ENCODE results near the gene FOXO1. TPM values are rescaled to one million over a fixed set of nuclear protein-coding genes. Genes with fewer than 3 reads are reported as not detected.

The FOXO1 gene
- total RNA-seq, 5 donors from 2014 or later (not counting 1 experiment from before 2014, with no cell fraction given), result 73.0 to 89.1 (median 84.5) TPM

GRCh38 chr13:40558656-40559055, 107.8 kb downstream of the FOXO1 start:
- DNase-seq (no peak), ATAC-seq (replicated peaks in 1 of 4) (no peak)
- no peaks in the 10 kb centered on the region for H3K27me3 Mint-ChIP-seq
- Histone ChIP-seq H3K27me3 (replicated peaks in 1 of 2; ENCODE audit: control insufficient read depth in 2 of 2, extremely low read depth in 1 of 2, insufficient read depth in 2 of 2, low read length in 1 of 2) (no peaks in the 10 kb centered on the region), H3K4me1 (ENCODE audit: control insufficient read depth in 1 of 2, extremely low read depth in 1 of 2, insufficient read depth in 2 of 2, low read length in 2 of 2) (peaks cover 18 to 26% of the 10 kb centered on the region in 2 experiments), H3K27ac (ENCODE audit: low read length) (no peak overlapping the region), H3K9me3 (no peaks in the 10 kb centered on the region), H3K36me3 (ENCODE audit: control insufficient read depth in 2 of 2, extremely low read depth in 1 of 2, insufficient read depth in 1 of 2, low read length in 1 of 2) (peaks cover 0 to 30% of the 10 kb centered on the region in 2 donors), H3K4me3 (ENCODE audit: control insufficient read depth in 1 of 2, extremely low read depth in 1 of 2, low read length in 1 of 2) (no peak overlapping the region)
- WGBS (ENCODE audit: insufficient coverage), result no CpG with 5 or more reads among the region's 1 CpG
- peaks cover 55% of the 10 kb centered on the region for H3K36me3 Mint-ChIP-seq
- H3K9me3 Mint-ChIP-seq, result peaks cover 0 to 5% (median 0%) of the 10 kb centered on the region in 3 donors
- POLR2A ChIA-PET, result no interaction called here
- CTCF ChIA-PET, result interaction anchor here in 1 of 2 donors (0.5 kb wide), 1 partner anchor 95 kb away, joined by 5 read pairs; no protein-coding TSS in a partner anchor
- peaks cover 85 to 91% (median 88%) of the 10 kb centered on the region in 3 donors for H3K4me1 Mint-ChIP-seq
- peak overlapping the region in 1 of 3 donors; percentile 46 for H3K4me3 Mint-ChIP-seq
- H3K27ac Mint-ChIP-seq, result peak overlapping the region; percentile 66

- Mint-ChIP-seq H3K27ac (peak overlapping the region in 1 of 2 donors; percentile 13), H3K4me1 (peaks cover 88 to 91% (median 88%) of the 10 kb centered on the region in 3 donors), H3K9me3 (peaks cover 0 to 5% (median 0%) of the 10 kb centered on the region in 3 donors), H3K36me3 (peaks cover 53% of the 10 kb centered on the region), H3K4me3 (no peak overlapping the region), H3K27me3 (no peaks in the 10 kb centered on the region)
- Histone ChIP-seq H3K27ac (ENCODE audit: low read length) (no peak overlapping the region), H3K36me3 (ENCODE audit: control insufficient read depth in 2 of 2, extremely low read depth in 1 of 2, insufficient read depth in 1 of 2, low read length in 1 of 2) (peaks cover 0 to 30% of the 10 kb centered on the region in 2 donors), H3K4me1 (ENCODE audit: control insufficient read depth in 1 of 2, extremely low read depth in 1 of 2, insufficient read depth in 2 of 2, low read length in 2 of 2) (peaks cover 13 to 17% of the 10 kb centered on the region in 2 experiments), H3K27me3 (replicated peaks in 1 of 2; ENCODE audit: control insufficient read depth in 2 of 2, extremely low read depth in 1 of 2, insufficient read depth in 2 of 2, low read length in 1 of 2) (no peaks in the 10 kb centered on the region), H3K4me3 (ENCODE audit: control insufficient read depth in 1 of 2, extremely low read depth in 1 of 2, low read length in 1 of 2) (no peak overlapping the region), H3K9me3 (no peaks in the 10 kb centered on the region)
- DNase-seq (no peak), ATAC-seq (replicated peaks in 1 of 4) (no peak)
- ChIA-PET POLR2A (no interaction called here), CTCF (interaction anchor here in 1 of 2 donors (0.6 kb wide), 1 partner anchor 20 kb away, joined by 4 read pairs; no protein-coding TSS in a partner anchor)
Measured at GRCh38 chr13:40556453-40556852, 110.0 kb downstream of the FOXO1 start.

- no peaks in the 10 kb centered on the region for H3K9me3 Mint-ChIP-seq
- Histone ChIP-seq H3K9me3 (no peaks in the 10 kb centered on the region), H3K4me1 (ENCODE audit: control insufficient read depth in 1 of 2, extremely low read depth in 1 of 2, insufficient read depth in 2 of 2, low read length in 2 of 2) (peaks cover 0 to 4% of the 10 kb centered on the region in 2 experiments), H3K36me3 (ENCODE audit: control insufficient read depth in 2 of 2, extremely low read depth in 1 of 2, insufficient read depth in 1 of 2, low read length in 1 of 2) (peaks cover 0 to 9% of the 10 kb centered on the region in 2 donors), H3K27ac (ENCODE audit: low read length) (no peak overlapping the region), H3K4me3 (ENCODE audit: control insufficient read depth in 1 of 2, extremely low read depth in 1 of 2, low read length in 1 of 2) (no peak overlapping the region), H3K27me3 (replicated peaks in 1 of 2; ENCODE audit: control insufficient read depth in 2 of 2, extremely low read depth in 1 of 2, insufficient read depth in 2 of 2, low read length in 1 of 2) (no peaks in the 10 kb centered on the region)
- peaks cover 64 to 81% (median 73%) of the 10 kb centered on the region in 3 donors for H3K4me1 Mint-ChIP-seq
- no peak for DNase-seq
- peaks cover 26% of the 10 kb centered on the region for H3K36me3 Mint-ChIP-seq
- H3K4me3 Mint-ChIP-seq, result no peak overlapping the region
- no peak for ATAC-seq (replicated peaks in 1 of 4)
- no CpG with 5 or more reads among the region's 3 CpGs for WGBS (ENCODE audit: insufficient coverage)
- H3K27ac Mint-ChIP-seq, result peak overlapping the region; percentile 5 to 76
- no peaks in the 10 kb centered on the region for H3K27me3 Mint-ChIP-seq
- ChIA-PET CTCF (no interaction called here), POLR2A (no interaction called here)
Measured at GRCh38 chr13:40553356-40553755, 113.1 kb downstream of the FOXO1 start.

GRCh38 chr13:40552895-40553294, 113.5 kb downstream of the FOXO1 start:
- Mint-ChIP-seq H3K4me3 (peak overlapping the region in 1 of 3 donors; percentile 8), H3K27me3 (no peaks in the 10 kb centered on the region), H3K9me3 (no peaks in the 10 kb centered on the region), H3K27ac (peak overlapping the region in 1 of 2 donors; percentile 5), H3K36me3 (peaks cover 26% of the 10 kb centered on the region), H3K4me1 (peaks cover 62 to 77% (median 71%) of the 10 kb centered on the region in 3 donors)
- DNase-seq (peak in 1 of 35 experiments; percentile 31), ATAC-seq (replicated peaks in 1 of 4) (peak in 2 of 4 experiments; percentile 42 to 49)
- Histone ChIP-seq H3K9me3 (no peaks in the 10 kb centered on the region), H3K27me3 (replicated peaks in 1 of 2; ENCODE audit: control insufficient read depth in 2 of 2, extremely low read depth in 1 of 2, insufficient read depth in 2 of 2, low read length in 1 of 2) (no peaks in the 10 kb centered on the region), H3K27ac (ENCODE audit: low read length) (no peak overlapping the region), H3K4me1 (ENCODE audit: control insufficient read depth in 1 of 2, extremely low read depth in 1 of 2, insufficient read depth in 2 of 2, low read length in 2 of 2) (peaks cover 0 to 4% of the 10 kb centered on the region in 2 experiments), H3K36me3 (ENCODE audit: control insufficient read depth in 2 of 2, extremely low read depth in 1 of 2, insufficient read depth in 1 of 2, low read length in 1 of 2) (peaks cover 0 to 8% of the 10 kb centered on the region in 2 donors), H3K4me3 (ENCODE audit: control insufficient read depth in 1 of 2, extremely low read depth in 1 of 2, low read length in 1 of 2) (no peak overlapping the region)
- POLR2A ChIA-PET, result no interaction called here
- WGBS (ENCODE audit: insufficient coverage), result 89% methylated on average over 3 of the region's 6 CpGs
- CTCF ChIA-PET, result no interaction called here

- H3K27me3 Mint-ChIP-seq, result no peaks in the 10 kb centered on the region
- ChIA-PET CTCF (no interaction called here), POLR2A (no interaction called here)
- Histone ChIP-seq H3K27ac (ENCODE audit: low read length) (no peak overlapping the region), H3K9me3 (no peaks in the 10 kb centered on the region), H3K27me3 (replicated peaks in 1 of 2; ENCODE audit: control insufficient read depth in 2 of 2, extremely low read depth in 1 of 2, insufficient read depth in 2 of 2, low read length in 1 of 2) (no peaks in the 10 kb centered on the region), H3K4me1 (ENCODE audit: control insufficient read depth in 1 of 2, extremely low read depth in 1 of 2, insufficient read depth in 2 of 2, low read length in 2 of 2) (peaks cover 0 to 2% of the 10 kb centered on the region in 2 experiments), H3K4me3 (ENCODE audit: control insufficient read depth in 1 of 2, extremely low read depth in 1 of 2, low read length in 1 of 2) (no peak overlapping the region), H3K36me3 (ENCODE audit: control insufficient read depth in 2 of 2, extremely low read depth in 1 of 2, insufficient read depth in 1 of 2, low read length in 1 of 2) (peaks cover 0 to under 1% of the 10 kb centered on the region in 2 donors)
- peaks cover 51 to 62% (median 52%) of the 10 kb centered on the region in 3 donors for H3K4me1 Mint-ChIP-seq
- no peak for ATAC-seq (replicated peaks in 1 of 4)
- H3K9me3 Mint-ChIP-seq, result no peaks in the 10 kb centered on the region
- WGBS (ENCODE audit: insufficient coverage), result no CpG with 5 or more reads among the region's 2 CpGs
- no peak for DNase-seq
- H3K36me3 Mint-ChIP-seq, result peaks cover 9% of the 10 kb centered on the region
- no peak overlapping the region for H3K4me3 Mint-ChIP-seq
- H3K27ac Mint-ChIP-seq, result peak overlapping the region in 1 of 2 donors; percentile 71
Measured at GRCh38 chr13:40550130-40550529, 116.3 kb downstream of the FOXO1 start.

GRCh38 chr13:40549500-40550094, 116.8 kb downstream of the FOXO1 start:
- Mint-ChIP-seq H3K27me3 (no peaks in the 10 kb centered on the region), H3K4me3 (no peak overlapping the region), H3K4me1 (peaks cover 46 to 62% (median 49%) of the 10 kb centered on the region in 3 donors), H3K36me3 (peaks cover 6% of the 10 kb centered on the region), H3K9me3 (no peaks in the 10 kb centered on the region), H3K27ac (peak overlapping the region in 1 of 2 donors; percentile 71)
- CTCF ChIA-PET, result no interaction called here
- no peak overlapping the region for H3K27ac ChIP-seq (ENCODE audit: low read length)
- ATAC-seq (replicated peaks in 1 of 4), result no peak
- no peak overlapping the region for H3K4me3 ChIP-seq (ENCODE audit: control insufficient read depth in 1 of 2, extremely low read depth in 1 of 2, low read length in 1 of 2)
- H3K36me3 ChIP-seq (ENCODE audit: control insufficient read depth in 2 of 2, extremely low read depth in 1 of 2, insufficient read depth in 1 of 2, low read length in 1 of 2), result no peaks in the 10 kb centered on the region
- DNase-seq, result no peak
- peaks cover 0 to 2% of the 10 kb centered on the region in 2 experiments for H3K4me1 ChIP-seq (ENCODE audit: control insufficient read depth in 1 of 2, extremely low read depth in 1 of 2, insufficient read depth in 2 of 2, low read length in 2 of 2)
- H3K9me3 ChIP-seq, result no peaks in the 10 kb centered on the region
- H3K27me3 ChIP-seq (replicated peaks in 1 of 2; ENCODE audit: control insufficient read depth in 2 of 2, extremely low read depth in 1 of 2, insufficient read depth in 2 of 2, low read length in 1 of 2), result no peaks in the 10 kb centered on the region
- POLR2A ChIA-PET, result interaction anchor here in 1 of 2 donors (0.6 kb wide), 1 partner anchor 89 kb away, joined by 4 read pairs; no protein-coding TSS in a partner anchor

Measured in T-cell (primary cell).